ENCODE measurements around the gene CDH13. TPM values are rescaled to one million over a fixed set of nuclear protein-coding genes. Genes with fewer than 3 reads are reported as not detected.

CDH13 gene
- total and polyA plus RNA-seq, 2 donors (not counting 3 experiments of a cell fraction or from before 2014, with no cell fraction given): 96.6 to 124 TPM

- no TSS peak for BruUV-seq (replicated peaks)
- H3K27me3 ChIP-seq (ENCODE audit: control insufficient read depth in 2 of 2, insufficient read depth in 2 of 2, low read length in 2 of 2): no peaks in the 10 kb centered on the region
- H3K79me2 ChIP-seq (ENCODE audit: control insufficient read depth, insufficient read depth, low read length): no peaks in the 10 kb centered on the region
- dilution Hi-C loops (cut with MboI; ENCODE audit: extremely low pct_ligation_motif_present, low sequenced_read_pairs): no loop called here
- no peak for FAIRE-seq
- DNase-seq (ENCODE audit: low read depth, low spot score): no peak
- no peak overlapping the region for H2AFZ ChIP-seq (ENCODE audit: low read depth, low read length)
- H3K4me3 ChIP-seq (replicated peaks in 1 of 3; ENCODE audit: insufficient read depth in 1 of 3, low read depth in 1 of 3, low read length in 3 of 3): no peak overlapping the region
- H3K27ac ChIP-seq (ENCODE audit: insufficient read depth, low read depth, low read length): no peak overlapping the region
- H3K9me1 ChIP-seq (replicated peaks; ENCODE audit: control insufficient read depth, extremely low read depth, insufficient read depth, low read length): no peaks in the 10 kb centered on the region
- H3K36me3 ChIP-seq (ENCODE audit: control insufficient read depth in 2 of 2, extremely low read depth in 1 of 2, insufficient read depth in 2 of 2, low read length in 2 of 2): no peaks in the 10 kb centered on the region
- no peaks in the 10 kb centered on the region for H3K9me3 ChIP-seq (replicated peaks; ENCODE audit: control insufficient read depth, insufficient read depth, low read length)
- H3K4me2 ChIP-seq (ENCODE audit: insufficient read depth, low read length): no peak overlapping the region
- no peaks in the 10 kb centered on the region for H3K4me1 ChIP-seq (ENCODE audit: control insufficient read depth, extremely low read depth, insufficient read depth, low read length)
- intact Hi-C loops (cut with micrococcal nuclease): no loop called here
- H4K20me1 ChIP-seq (replicated peaks; ENCODE audit: control insufficient read depth, extremely low read depth, insufficient read depth, low read length): no peaks in the 10 kb centered on the region
- ChIA-PET CTCF (no interaction called here), POLR2A (no interaction called here)
- no peak overlapping the region for H3K9ac ChIP-seq (replicated peaks; ENCODE audit: extremely low read depth, insufficient read depth, low read length)
- TF ChIP-seq JUN (IDR thresholded peaks at IDR 0.05; ENCODE audit: borderline replicate concordance, insufficient read depth, insufficient read length, low read depth) (no peak), GATA2 (IDR thresholded peaks at IDR 0.05; ENCODE audit: insufficient read depth, insufficient read length, low read depth, low read length) (no peak), MYC (IDR thresholded peaks at IDR 0.05; ENCODE audit: low read depth, low read length) (no peak), MAX (IDR thresholded peaks at IDR 0.05; ENCODE audit: insufficient read depth, insufficient read length) (no peak), FOS (IDR thresholded peaks at IDR 0.05; ENCODE audit: borderline replicate concordance, insufficient read depth, low read length) (no peak), POLR2A (IDR thresholded peaks at IDR 0.05; ENCODE audit: low read depth, low read length) (no peak), EZH2 (IDR thresholded peaks at IDR 0.05; ENCODE audit: borderline replicate concordance, low read depth, low read length, severe bottlenecking) (no peak), CTCF (IDR thresholded peaks at IDR 0.05; ENCODE audit: extremely low read depth in 1 of 2, insufficient read depth in 1 of 2, low read depth in 1 of 2, low read length in 2 of 2) (no peak), POLR2AphosphoS5 (IDR thresholded peaks at IDR 0.05; ENCODE audit: insufficient read depth, low read depth, low read length) (no peak)
These were observed 914.5 kb downstream of the CDH13 start for GRCh38 chr16:83541231-83541630.

All from endothelial cell of umbilical vein (primary cell).